Measurements from ENCODE around the gene ATXN7L1. TPM values are rescaled to one million over a fixed set of nuclear protein-coding genes. Genes with fewer than 3 reads are reported as not detected.

Gene ATXN7L1, protein sequence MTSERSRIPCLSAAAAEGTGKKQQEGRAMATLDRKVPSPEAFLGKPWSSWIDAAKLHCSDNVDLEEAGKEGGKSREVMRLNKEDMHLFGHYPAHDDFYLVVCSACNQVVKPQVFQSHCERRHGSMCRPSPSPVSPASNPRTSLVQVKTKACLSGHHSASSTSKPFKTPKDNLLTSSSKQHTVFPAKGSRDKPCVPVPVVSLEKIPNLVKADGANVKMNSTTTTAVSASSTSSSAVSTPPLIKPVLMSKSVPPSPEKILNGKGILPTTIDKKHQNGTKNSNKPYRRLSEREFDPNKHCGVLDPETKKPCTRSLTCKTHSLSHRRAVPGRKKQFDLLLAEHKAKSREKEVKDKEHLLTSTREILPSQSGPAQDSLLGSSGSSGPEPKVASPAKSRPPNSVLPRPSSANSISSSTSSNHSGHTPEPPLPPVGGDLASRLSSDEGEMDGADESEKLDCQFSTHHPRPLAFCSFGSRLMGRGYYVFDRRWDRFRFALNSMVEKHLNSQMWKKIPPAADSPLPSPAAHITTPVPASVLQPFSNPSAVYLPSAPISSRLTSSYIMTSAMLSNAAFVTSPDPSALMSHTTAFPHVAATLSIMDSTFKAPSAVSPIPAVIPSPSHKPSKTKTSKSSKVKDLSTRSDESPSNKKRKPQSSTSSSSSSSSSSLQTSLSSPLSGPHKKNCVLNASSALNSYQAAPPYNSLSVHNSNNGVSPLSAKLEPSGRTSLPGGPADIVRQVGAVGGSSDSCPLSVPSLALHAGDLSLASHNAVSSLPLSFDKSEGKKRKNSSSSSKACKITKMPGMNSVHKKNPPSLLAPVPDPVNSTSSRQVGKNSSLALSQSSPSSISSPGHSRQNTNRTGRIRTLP
- total RNA-seq = 1.5 and 1.8 TPM in 2 replicates

GRCh38 chr7:105876091-105876963, at the start of gene ATXN7L1:
ATXN7L1 (minus strand) TSS chr7:105876599; CDS start chr7:105876558, 41 bp downstream.

DNA sequence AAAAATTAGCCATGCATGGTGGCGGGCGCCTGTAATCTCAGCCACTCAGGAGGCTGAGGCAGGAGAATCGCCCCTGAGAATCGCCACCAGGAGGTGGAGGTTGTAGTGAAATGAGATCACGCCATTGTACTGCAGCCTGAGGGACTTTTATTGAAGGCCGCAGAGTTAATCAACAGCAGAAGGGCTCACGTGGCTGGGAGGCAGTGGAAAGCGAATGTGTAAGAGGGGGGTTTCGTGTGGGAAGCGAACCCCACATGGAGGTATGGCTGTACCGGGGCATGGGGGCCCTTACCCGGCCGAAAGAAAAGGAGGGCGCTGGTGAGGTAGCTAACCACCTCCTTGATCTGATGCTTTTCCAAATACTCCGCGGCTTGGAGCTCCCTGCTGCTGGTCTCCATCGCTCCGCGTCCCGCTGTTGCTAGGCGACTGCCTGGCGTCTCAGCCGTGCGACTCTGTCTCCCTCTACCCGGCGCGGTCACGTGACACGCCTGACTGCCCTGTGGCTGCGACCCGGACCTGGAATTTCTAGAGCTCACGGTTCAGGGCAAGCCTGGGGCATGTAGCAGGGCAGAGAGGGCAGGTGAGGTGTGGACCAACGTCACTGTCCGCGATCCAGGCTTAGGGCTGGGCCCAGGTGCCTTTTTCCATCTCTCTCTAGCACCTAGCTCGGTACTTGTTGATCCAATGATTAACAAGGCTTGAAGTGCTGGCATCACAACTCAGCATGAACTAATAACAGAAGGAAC, 295.2 kb downstream of the ATXN7L1 start, which contains the start of gene EFCAB10:
EFCAB10 (minus strand) TSS at position 428 of the 746 bp plus-strand sequence; CDS start at position 398, 30 bp downstream.

Other genes starting within 250 kb of the ATXN7L1 start
- 0.65 and 1.8 TPM in 2 replicates for gene CDHR3, start 86.7 kb upstream of the ATXN7L1 start, total RNA-seq
- gene SYPL1, start 235.7 kb upstream of the ATXN7L1 start, total RNA-seq = 90.2 and 92.2 TPM in 2 replicates